B cell (primary cell): Measurements from ENCODE around the gene CENPF.

Experiments
- EZH2 ChIP-seq: IDR thresholded peaks from 2 replicates; pipeline ENCODE4 v1.6.1; 2012; ENCODE audit warnings: borderline replicate concordance, low read depth, mild to moderate bottlenecking, moderate library complexity, low read length; ENCODE audit not compliant: insufficient read depth, poor library complexity, severe bottlenecking
- TF ChIP-seq, protein P1 (sequence below): fragments of 200-600 bp; IDR thresholded peaks from one replicate; pipeline ENCODE4 v1.8.0; 2022; ENCODE audit warnings: antibody characterized with exemption, mild to moderate bottlenecking

DNA sequence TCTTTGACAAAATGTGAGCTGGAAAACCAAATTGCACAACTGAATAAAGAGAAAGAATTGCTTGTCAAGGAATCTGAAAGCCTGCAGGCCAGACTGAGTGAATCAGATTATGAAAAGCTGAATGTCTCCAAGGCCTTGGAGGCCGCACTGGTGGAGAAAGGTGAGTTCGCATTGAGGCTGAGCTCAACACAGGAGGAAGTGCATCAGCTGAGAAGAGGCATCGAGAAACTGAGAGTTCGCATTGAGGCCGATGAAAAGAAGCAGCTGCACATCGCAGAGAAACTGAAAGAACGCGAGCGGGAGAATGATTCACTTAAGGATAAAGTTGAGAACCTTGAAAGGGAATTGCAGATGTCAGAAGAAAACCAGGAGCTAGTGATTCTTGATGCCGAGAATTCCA lies 42.7 kb downstream of the CENPF start:
- TF ChIP-seq, protein P1, sequence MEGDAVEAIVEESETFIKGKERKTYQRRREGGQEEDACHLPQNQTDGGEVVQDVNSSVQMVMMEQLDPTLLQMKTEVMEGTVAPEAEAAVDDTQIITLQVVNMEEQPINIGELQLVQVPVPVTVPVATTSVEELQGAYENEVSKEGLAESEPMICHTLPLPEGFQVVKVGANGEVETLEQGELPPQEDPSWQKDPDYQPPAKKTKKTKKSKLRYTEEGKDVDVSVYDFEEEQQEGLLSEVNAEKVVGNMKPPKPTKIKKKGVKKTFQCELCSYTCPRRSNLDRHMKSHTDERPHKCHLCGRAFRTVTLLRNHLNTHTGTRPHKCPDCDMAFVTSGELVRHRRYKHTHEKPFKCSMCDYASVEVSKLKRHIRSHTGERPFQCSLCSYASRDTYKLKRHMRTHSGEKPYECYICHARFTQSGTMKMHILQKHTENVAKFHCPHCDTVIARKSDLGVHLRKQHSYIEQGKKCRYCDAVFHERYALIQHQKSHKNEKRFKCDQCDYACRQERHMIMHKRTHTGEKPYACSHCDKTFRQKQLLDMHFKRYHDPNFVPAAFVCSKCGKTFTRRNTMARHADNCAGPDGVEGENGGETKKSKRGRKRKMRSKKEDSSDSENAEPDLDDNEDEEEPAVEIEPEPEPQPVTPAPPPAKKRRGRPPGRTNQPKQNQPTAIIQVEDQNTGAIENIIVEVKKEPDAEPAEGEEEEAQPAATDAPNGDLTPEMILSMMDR, result no peak
- TF ChIP-seq EZH2, result no peak
